WTC11 (cell line): ENCODE measurements around the gene CRACR2B. TPM values are rescaled to one million over a fixed set of nuclear protein-coding genes. Genes with fewer than 3 reads are reported as not detected.

ENCODE experiments used
- ATAC-seq: fragments of 200-7000 bp; cut with Tn5 transposase; 2 replicates; pipeline ENCODE4 v1.10.0; 2021; ENCODE audit warnings: mild to moderate bottlenecking, moderate library complexity
- CTCF ChIA-PET: fragments of 300-600 bp; sonication (Branson Sonifier 250); formaldehyde crosslinking; loops from one replicate; lab custom pipeline; 2021; ENCODE audit warnings: antibody characterized with exemption; lab: Charles Lee
- POLR2A ChIA-PET: fragments of 350-600 bp; sonication (Branson Sonifier 250); formaldehyde crosslinking; loops from one replicate; lab custom pipeline; 2021; ENCODE audit warnings: antibody characterized with exemption; lab: Charles Lee
- DNase-seq: peaks from one replicate; pipeline ENCODE4 v3.0.0; 2021; ENCODE audit warnings: low spot score
- H3K27ac Mint-ChIP-seq: 2 replicates; pipeline ENCODE4 v1.8.0; 2021; ENCODE audit warnings: mixed read lengths
- H3K27me3 Mint-ChIP-seq: 2 replicates; pipeline ENCODE4 v1.8.0; 2021; ENCODE audit warnings: low read depth, mild to moderate bottlenecking, moderate library complexity, mixed read lengths
- H3K36me3 Mint-ChIP-seq: 2 replicates; pipeline ENCODE4 v1.8.0; 2021; ENCODE audit warnings: mixed read lengths
- H3K4me1 Mint-ChIP-seq: 2 replicates; pipeline ENCODE4 v1.8.0; 2022; ENCODE audit warnings: mixed read lengths
- H3K4me3 Mint-ChIP-seq: 2 replicates; pipeline ENCODE4 v1.8.0; 2021; ENCODE audit warnings: mild to moderate bottlenecking, moderate library complexity, mixed read lengths
- H3K9me3 Mint-ChIP-seq: 2 replicates; pipeline ENCODE4 v1.8.0; 2021; ENCODE audit warnings: mixed read lengths
- ATF1 ChIP-seq: sonication (generic); formaldehyde crosslinking; IDR thresholded peaks from 2 replicates; pipeline ENCODE4 v1.8.1; 2023; ENCODE audit warnings: mild to moderate bottlenecking, moderate library complexity, missing genetic modification reagents
- ELF4 ChIP-seq: sonication (generic); formaldehyde crosslinking; IDR thresholded peaks from 2 replicates; pipeline ENCODE4 v1.8.1; 2022; ENCODE audit warnings: low read depth, mild to moderate bottlenecking, moderate library complexity, missing genetic modification reagents
- IRF2 ChIP-seq: sonication (generic); formaldehyde crosslinking; IDR thresholded peaks from 2 replicates; pipeline ENCODE4 v1.8.0; 2022; ENCODE audit warnings: low read depth, missing genetic modification reagents, borderline replicate concordance
- JAZF1 ChIP-seq: fragments of 250-450 bp; sonication (Bioruptor Pico); IDR thresholded peaks from 2 replicates; pipeline ENCODE4 v1.9.0; 2021; ENCODE audit warnings: moderate library complexity, mild to moderate bottlenecking, inconsistent platforms
- MXD4 ChIP-seq: fragments of 250-450 bp; sonication (Bioruptor Pico); IDR thresholded peaks from 2 replicates; pipeline ENCODE4 v1.8.0; 2021; ENCODE audit warnings: mild to moderate bottlenecking, moderate library complexity, borderline replicate concordance
- NFYB ChIP-seq: sonication (generic); formaldehyde crosslinking; conservative IDR thresholded peaks from 2 replicates; pipeline ENCODE4 v1.8.0; 2022; ENCODE audit warnings: low read depth, missing genetic modification reagents
- NR1H2 ChIP-seq: sonication (generic); formaldehyde crosslinking; IDR thresholded peaks from 2 replicates; pipeline ENCODE4 v1.9.0; 2021; ENCODE audit warnings: mild to moderate bottlenecking, moderate library complexity, missing genetic modification reagents
- NR2C2 ChIP-seq: sonication (generic); formaldehyde crosslinking; IDR thresholded peaks from 2 replicates; pipeline ENCODE4 v1.8.0; 2022; ENCODE audit warnings: mild to moderate bottlenecking, missing genetic modification reagents
- NR3C1 ChIP-seq: sonication (generic); formaldehyde crosslinking; conservative IDR thresholded peaks from 2 replicates; pipeline ENCODE4 v1.8.1; 2023; ENCODE audit warnings: low read depth, mild to moderate bottlenecking, missing genetic modification reagents
- SOX15 ChIP-seq: fragments of 250-450 bp; sonication (Bioruptor Pico); IDR thresholded peaks from 2 replicates; pipeline ENCODE4 v1.9.0; 2021; ENCODE audit warnings: mild to moderate bottlenecking
- TCF7 ChIP-seq: sonication (generic); formaldehyde crosslinking; IDR thresholded peaks from 2 replicates; pipeline ENCODE4 v1.8.0; 2022; ENCODE audit warnings: mild to moderate bottlenecking, low read depth, missing genetic modification reagents, moderate library complexity
- TP53 ChIP-seq: sonication (generic); formaldehyde crosslinking; IDR thresholded peaks from 2 replicates; pipeline ENCODE4 v1.8.1; 2023; ENCODE audit warnings: mild to moderate bottlenecking, missing genetic modification reagents
- ZNF317 ChIP-seq: sonication (generic); formaldehyde crosslinking; IDR thresholded peaks from 2 replicates; pipeline ENCODE4 v1.8.1; 2023; ENCODE audit warnings: low read depth, mild to moderate bottlenecking, moderate library complexity, missing genetic modification reagents, borderline replicate concordance
- total RNA-seq: library from RNA; stranded (reverse); gene quantifications from 3 replicates; pipeline ENCODE4 v1.2.3, GENCODE V29; 2021
- TF ChIP-seq, protein P1 (sequence below): sonication (generic); formaldehyde crosslinking; conservative IDR thresholded peaks from 2 replicates; pipeline ENCODE4 v1.8.1; 2022; ENCODE audit warnings: mild to moderate bottlenecking, missing genetic modification reagents
- TF ChIP-seq, protein P2 (sequence below): sonication (generic); formaldehyde crosslinking; IDR thresholded peaks from 2 replicates; pipeline ENCODE4 v1.8.0; 2022; ENCODE audit warnings: mild to moderate bottlenecking, missing genetic modification reagents
- TF ChIP-seq, protein P3 (sequence below): sonication (generic); formaldehyde crosslinking; IDR thresholded peaks from 2 replicates; pipeline ENCODE4 v1.8.1; 2023; ENCODE audit warnings: mild to moderate bottlenecking, missing genetic modification reagents, moderate library complexity
- TF ChIP-seq, protein P4 (sequence below): sonication (generic); formaldehyde crosslinking; IDR thresholded peaks from 2 replicates; pipeline ENCODE4 v1.8.0; 2022; ENCODE audit warnings: mild to moderate bottlenecking, missing genetic modification reagents
- TF ChIP-seq, protein P5 (sequence below): sonication (generic); formaldehyde crosslinking; IDR thresholded peaks from 2 replicates; pipeline ENCODE4 v1.8.1; 2022; ENCODE audit warnings: mild to moderate bottlenecking, missing genetic modification reagents, moderate library complexity, borderline replicate concordance
- TF ChIP-seq, protein P6 (sequence below): fragments of 250-450 bp; sonication (Bioruptor Pico); conservative IDR thresholded peaks from 2 replicates; pipeline ENCODE4 v1.9.0; 2021; ENCODE audit warnings: mild to moderate bottlenecking
- TF ChIP-seq, protein P7 (sequence below): sonication (generic); formaldehyde crosslinking; conservative IDR thresholded peaks from 2 replicates; pipeline ENCODE4 v1.8.1; 2023; ENCODE audit warnings: mild to moderate bottlenecking, low read depth, missing genetic modification reagents, moderate library complexity

The CRACR2B gene
- total RNA-seq, 1 experiment from 2014 or later, result 46.5 TPM

DNA sequence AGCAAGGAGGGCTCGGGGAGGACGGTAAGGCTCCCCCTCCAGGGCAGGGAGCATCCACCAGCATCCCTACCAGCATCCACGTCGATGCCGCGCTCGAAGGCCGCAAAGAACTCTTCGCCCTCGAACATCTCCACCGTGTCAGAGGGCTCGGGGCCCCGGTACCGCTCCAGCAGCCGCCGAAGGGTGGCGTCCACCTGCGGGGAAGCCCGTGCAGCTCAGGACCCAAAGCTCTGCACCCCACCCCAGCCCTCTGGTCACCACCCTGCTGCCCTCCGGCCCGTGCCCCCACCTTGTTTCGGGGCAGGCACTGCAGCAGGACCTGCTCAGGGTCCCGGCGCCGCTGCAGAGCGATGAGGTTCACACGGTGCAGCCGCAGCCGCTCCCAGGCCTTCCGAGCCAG is 27.2 kb upstream of the CRACR2B start:
- TF ChIP-seq SOX15 (no peak), NR1H2 (CRISPR knock-in tag) (no peak), TP53 (CRISPR knock-in tag) (no peak), NFYB (no peak), MXD4 (CRISPR knock-in tag) (no peak), TCF7 (CRISPR knock-in tag) (no peak), ELF4 (CRISPR knock-in tag) (no peak), JAZF1 (no peak), ATF1 (CRISPR knock-in tag) (no peak), NR3C1 (no peak), ZNF317 (CRISPR knock-in tag) (no peak), IRF2 (CRISPR knock-in tag) (no peak)
- TF ChIP-seq, protein P1, sequence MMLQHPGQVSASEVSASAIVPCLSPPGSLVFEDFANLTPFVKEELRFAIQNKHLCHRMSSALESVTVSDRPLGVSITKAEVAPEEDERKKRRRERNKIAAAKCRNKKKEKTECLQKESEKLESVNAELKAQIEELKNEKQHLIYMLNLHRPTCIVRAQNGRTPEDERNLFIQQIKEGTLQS, result no peak
- TF ChIP-seq, protein P2, sequence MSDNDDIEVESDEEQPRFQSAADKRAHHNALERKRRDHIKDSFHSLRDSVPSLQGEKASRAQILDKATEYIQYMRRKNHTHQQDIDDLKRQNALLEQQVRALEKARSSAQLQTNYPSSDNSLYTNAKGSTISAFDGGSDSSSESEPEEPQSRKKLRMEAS (CRISPR knock-in tag), result no peak
- TF ChIP-seq, protein P3, sequence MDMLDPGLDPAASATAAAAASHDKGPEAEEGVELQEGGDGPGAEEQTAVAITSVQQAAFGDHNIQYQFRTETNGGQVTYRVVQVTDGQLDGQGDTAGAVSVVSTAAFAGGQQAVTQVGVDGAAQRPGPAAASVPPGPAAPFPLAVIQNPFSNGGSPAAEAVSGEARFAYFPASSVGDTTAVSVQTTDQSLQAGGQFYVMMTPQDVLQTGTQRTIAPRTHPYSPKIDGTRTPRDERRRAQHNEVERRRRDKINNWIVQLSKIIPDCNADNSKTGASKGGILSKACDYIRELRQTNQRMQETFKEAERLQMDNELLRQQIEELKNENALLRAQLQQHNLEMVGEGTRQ (CRISPR knock-in tag), result no peak
- TF ChIP-seq, protein P4, sequence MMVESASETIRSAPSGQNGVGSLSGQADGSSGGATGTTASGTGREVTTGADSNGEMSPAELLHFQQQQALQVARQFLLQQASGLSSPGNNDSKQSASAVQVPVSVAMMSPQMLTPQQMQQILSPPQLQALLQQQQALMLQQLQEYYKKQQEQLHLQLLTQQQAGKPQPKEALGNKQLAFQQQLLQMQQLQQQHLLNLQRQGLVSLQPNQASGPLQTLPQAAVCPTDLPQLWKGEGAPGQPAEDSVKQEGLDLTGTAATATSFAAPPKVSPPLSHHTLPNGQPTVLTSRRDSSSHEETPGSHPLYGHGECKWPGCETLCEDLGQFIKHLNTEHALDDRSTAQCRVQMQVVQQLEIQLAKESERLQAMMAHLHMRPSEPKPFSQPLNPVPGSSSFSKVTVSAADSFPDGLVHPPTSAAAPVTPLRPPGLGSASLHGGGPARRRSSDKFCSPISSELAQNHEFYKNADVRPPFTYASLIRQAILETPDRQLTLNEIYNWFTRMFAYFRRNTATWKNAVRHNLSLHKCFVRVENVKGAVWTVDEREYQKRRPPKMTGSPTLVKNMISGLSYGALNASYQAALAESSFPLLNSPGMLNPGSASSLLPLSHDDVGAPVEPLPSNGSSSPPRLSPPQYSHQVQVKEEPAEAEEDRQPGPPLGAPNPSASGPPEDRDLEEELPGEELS, result no peak
- CTCF ChIA-PET, result no interaction called here
- H3K9me3 Mint-ChIP-seq, result no peaks in the 10 kb centered on the region
- H3K36me3 Mint-ChIP-seq, result no peaks in the 10 kb centered on the region
- no peak overlapping the region for H3K27ac Mint-ChIP-seq
- POLR2A ChIA-PET, result no interaction called here
- ATAC-seq (no peak), DNase-seq (no peak)
- H3K4me1 Mint-ChIP-seq, result peaks cover 17% of the 10 kb centered on the region
- H3K27me3 Mint-ChIP-seq, result no peaks in the 10 kb centered on the region
- H3K4me3 Mint-ChIP-seq, result no peak overlapping the region

DNA sequence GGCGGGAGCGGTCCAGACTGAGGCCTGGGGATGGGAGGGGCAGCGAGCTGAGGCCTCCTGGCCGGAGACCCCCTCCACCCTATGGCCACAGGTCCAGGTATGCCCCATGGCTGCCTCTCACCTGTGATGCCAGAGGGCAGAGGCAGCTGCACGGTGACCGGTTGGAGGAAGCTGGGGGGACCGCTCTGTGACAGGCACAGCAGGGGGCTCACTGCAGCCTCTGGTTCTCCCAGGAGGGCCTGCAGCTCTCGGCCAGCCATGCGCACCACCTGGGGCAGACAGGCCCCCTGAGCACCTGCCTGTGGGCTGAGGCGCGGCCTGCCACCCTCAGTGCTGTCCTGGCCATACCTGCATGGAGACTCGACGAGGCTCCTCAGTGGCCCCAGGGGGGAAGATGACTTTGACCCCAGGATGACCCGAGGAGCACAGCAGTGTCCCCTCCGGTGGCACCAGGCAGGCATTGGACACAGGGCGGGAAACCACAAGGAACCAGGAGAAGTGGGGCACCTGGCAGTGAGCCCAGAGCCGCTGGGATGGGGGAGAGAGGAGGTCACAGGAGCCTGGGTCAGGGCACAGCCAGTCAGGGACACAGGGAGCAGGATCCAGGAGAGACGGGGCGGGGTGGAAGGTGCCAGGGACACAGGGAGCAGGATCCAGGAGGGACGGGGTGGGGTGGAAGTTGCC is 26.5 kb upstream of the CRACR2B start:
- H3K9me3 Mint-ChIP-seq, result no peaks in the 10 kb centered on the region
- CTCF ChIA-PET, result interaction anchor here (1.1 kb wide), 1 partner anchor 40 kb away, joined by 3 read pairs; no protein-coding TSS in a partner anchor
- ATAC-seq (no peak), DNase-seq (no peak)
- H3K4me1 Mint-ChIP-seq, result peaks cover 17% of the 10 kb centered on the region
- H3K36me3 Mint-ChIP-seq, result no peaks in the 10 kb centered on the region
- TF ChIP-seq, protein P5, sequence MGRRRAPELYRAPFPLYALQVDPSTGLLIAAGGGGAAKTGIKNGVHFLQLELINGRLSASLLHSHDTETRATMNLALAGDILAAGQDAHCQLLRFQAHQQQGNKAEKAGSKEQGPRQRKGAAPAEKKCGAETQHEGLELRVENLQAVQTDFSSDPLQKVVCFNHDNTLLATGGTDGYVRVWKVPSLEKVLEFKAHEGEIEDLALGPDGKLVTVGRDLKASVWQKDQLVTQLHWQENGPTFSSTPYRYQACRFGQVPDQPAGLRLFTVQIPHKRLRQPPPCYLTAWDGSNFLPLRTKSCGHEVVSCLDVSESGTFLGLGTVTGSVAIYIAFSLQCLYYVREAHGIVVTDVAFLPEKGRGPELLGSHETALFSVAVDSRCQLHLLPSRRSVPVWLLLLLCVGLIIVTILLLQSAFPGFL (CRISPR knock-in tag), result no peak
- TF ChIP-seq NR2C2, result no peak
- TF ChIP-seq, protein P6, sequence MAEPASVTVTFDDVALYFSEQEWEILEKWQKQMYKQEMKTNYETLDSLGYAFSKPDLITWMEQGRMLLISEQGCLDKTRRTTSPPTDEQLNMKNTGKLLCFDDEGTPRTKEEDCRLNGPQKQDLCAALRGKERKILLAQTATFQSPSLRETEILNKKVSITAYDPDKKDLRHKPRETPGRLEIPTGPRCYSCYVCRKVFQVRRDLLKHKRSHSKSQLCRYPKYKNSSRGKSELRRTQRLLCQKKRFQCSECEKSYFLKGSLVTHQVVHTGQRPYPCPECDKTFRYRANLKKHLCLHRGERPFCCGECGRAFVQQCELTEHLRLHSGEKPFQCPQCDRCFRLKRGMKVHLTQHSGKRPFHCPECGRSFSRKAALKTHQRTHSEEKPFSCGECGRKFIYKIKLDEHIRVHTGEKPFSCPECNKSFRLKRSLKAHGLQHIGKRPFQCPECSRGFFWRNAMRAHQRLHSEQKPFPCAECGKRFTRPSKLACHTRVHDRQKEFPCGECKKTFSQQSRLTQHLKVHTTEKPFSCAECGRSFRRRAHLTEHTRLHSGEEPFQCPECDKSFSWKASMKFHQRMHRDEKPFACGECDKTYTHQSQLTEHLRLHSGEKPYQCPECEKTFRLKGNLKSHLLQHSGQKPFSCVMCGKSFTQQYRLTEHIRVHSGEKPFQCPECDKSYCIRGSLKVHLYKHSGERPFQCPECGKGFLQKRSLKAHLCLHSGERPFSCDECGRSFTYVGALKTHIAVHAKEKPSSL (CRISPR knock-in tag), result no peak
- TF ChIP-seq, protein P7, sequence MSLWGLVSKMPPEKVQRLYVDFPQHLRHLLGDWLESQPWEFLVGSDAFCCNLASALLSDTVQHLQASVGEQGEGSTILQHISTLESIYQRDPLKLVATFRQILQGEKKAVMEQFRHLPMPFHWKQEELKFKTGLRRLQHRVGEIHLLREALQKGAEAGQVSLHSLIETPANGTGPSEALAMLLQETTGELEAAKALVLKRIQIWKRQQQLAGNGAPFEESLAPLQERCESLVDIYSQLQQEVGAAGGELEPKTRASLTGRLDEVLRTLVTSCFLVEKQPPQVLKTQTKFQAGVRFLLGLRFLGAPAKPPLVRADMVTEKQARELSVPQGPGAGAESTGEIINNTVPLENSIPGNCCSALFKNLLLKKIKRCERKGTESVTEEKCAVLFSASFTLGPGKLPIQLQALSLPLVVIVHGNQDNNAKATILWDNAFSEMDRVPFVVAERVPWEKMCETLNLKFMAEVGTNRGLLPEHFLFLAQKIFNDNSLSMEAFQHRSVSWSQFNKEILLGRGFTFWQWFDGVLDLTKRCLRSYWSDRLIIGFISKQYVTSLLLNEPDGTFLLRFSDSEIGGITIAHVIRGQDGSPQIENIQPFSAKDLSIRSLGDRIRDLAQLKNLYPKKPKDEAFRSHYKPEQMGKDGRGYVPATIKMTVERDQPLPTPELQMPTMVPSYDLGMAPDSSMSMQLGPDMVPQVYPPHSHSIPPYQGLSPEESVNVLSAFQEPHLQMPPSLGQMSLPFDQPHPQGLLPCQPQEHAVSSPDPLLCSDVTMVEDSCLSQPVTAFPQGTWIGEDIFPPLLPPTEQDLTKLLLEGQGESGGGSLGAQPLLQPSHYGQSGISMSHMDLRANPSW, result no peak
- H3K27me3 Mint-ChIP-seq, result no peaks in the 10 kb centered on the region
- H3K27ac Mint-ChIP-seq, result no peak overlapping the region
- no peak overlapping the region for H3K4me3 Mint-ChIP-seq
- POLR2A ChIA-PET, result no interaction called here
